T-cell (primary cell): ENCODE measurements around the gene TSPAN18. TPM values are rescaled to one million over a fixed set of nuclear protein-coding genes. Genes with fewer than 3 reads are reported as not detected.

Experiments
- ATAC-seq, 4 experiments: fragments of 200-7000 bp in 3 of 4; fragments of 150-1000 bp in 1 of 4; cut with Tn5 transposase; replicated peaks in 1 of 4; 1 replicate in 3 of 4; 2 replicates in 1 of 4; pipeline ENCODE4 v1.10.0; 2021; ENCODE audit warnings: moderate library complexity in 3 of 4, mild to moderate bottlenecking in 2 of 4, moderate number of reproducible peaks in 1 of 4
- CTCF ChIA-PET, 2 donors: fragments of 300-600 bp; sonication (Branson Sonifier 250); formaldehyde crosslinking; loops; one replicate each; lab custom pipeline; 2022; ENCODE audit warnings: antibody characterized with exemption in 2 of 2; lab: Charles Lee
- POLR2A ChIA-PET, 2 donors: fragments of 300-600 bp; sonication (Branson Sonifier 250); formaldehyde crosslinking; loops; one replicate each; lab custom pipeline; 2022; ENCODE audit warnings: antibody characterized with exemption in 2 of 2; lab: Charles Lee
- DNase-seq, 35 experiments: peaks; one replicate each; pipeline versions ENCODE4 v3.0.0 to v3.0.0-alpha.2; 2013 to 2023
- H3K27ac ChIP-seq: one replicate; pipeline ENCODE4 v1.5.1; 2013; ENCODE audit warnings: low read length
- H3K27me3 ChIP-seq, 2 experiments: replicated peaks in 1 of 2; 1 replicate in 1 of 2; 2 replicates in 1 of 2; pipeline versions ENCODE4 v1.6.1 to v1.7.0; 2013; ENCODE audit warnings: low read length in 1 of 2, mixed read lengths in 1 of 2; ENCODE audit not compliant: control insufficient read depth in 2 of 2, insufficient read depth in 2 of 2; ENCODE audit errors: extremely low read depth in 1 of 2
- H3K36me3 ChIP-seq, 2 donors: 1 replicate in 1 of 2; 2 replicates in 1 of 2; pipeline versions ENCODE4 v1.6.1 to v1.7.0; 2013; ENCODE audit warnings: low read length in 1 of 2; ENCODE audit not compliant: control insufficient read depth in 2 of 2, insufficient read depth in 1 of 2; ENCODE audit errors: extremely low read depth in 1 of 2
- H3K4me1 ChIP-seq, 2 experiments: 1 replicate in 1 of 2; 2 replicates in 1 of 2; pipeline versions ENCODE4 v1.6.1 to v1.7.0; 2013; ENCODE audit warnings: low read length in 2 of 2, mixed read lengths in 1 of 2; ENCODE audit not compliant: insufficient read depth in 2 of 2, control insufficient read depth in 1 of 2; ENCODE audit errors: extremely low read depth in 1 of 2
- H3K4me3 ChIP-seq, 2 donors: 1 replicate in 1 of 2; 2 replicates in 1 of 2; pipeline versions ENCODE4 v1.5.1 to v1.7.0; 2013; ENCODE audit warnings: mild to moderate bottlenecking in 2 of 2, low read length in 1 of 2, moderate library complexity in 1 of 2; ENCODE audit not compliant: control insufficient read depth in 1 of 2; ENCODE audit errors: extremely low read depth in 1 of 2
- H3K9me3 ChIP-seq: 2 replicates; pipeline ENCODE4 v1.7.0; 2013
- H3K27ac Mint-ChIP-seq, 2 donors: one replicate each; pipeline ENCODE4 v1.8.0; 2020 to 2021; ENCODE audit warnings: mild to moderate bottlenecking in 2 of 2, mixed read lengths in 2 of 2
- H3K27me3 Mint-ChIP-seq, 2 donors: one replicate each; pipeline ENCODE4 v1.8.0; 2021 to 2022; ENCODE audit warnings: mixed read lengths in 2 of 2
- H3K36me3 Mint-ChIP-seq: one replicate; pipeline ENCODE4 v1.8.0; 2021; ENCODE audit warnings: mixed read lengths
- H3K4me1 Mint-ChIP-seq, 3 donors: one replicate each; pipeline ENCODE4 v1.8.0; 2020 to 2022; ENCODE audit warnings: mixed read lengths in 3 of 3, mild to moderate bottlenecking in 1 of 3
- H3K4me3 Mint-ChIP-seq, 3 donors: one replicate each; pipeline ENCODE4 v1.8.0; 2020 to 2022; ENCODE audit warnings: mild to moderate bottlenecking in 3 of 3, mixed read lengths in 3 of 3, moderate library complexity in 3 of 3
- H3K9me3 Mint-ChIP-seq, 3 donors: one replicate each; pipeline ENCODE4 v1.8.0; 2020 to 2022; ENCODE audit warnings: mixed read lengths in 3 of 3
- WGBS: methylation state at CpG from one replicate; pipeline ENCODE4 v1.1.5; 2013; ENCODE audit warnings: missing lambda C conversion rate; ENCODE audit not compliant: insufficient coverage; 5-methylcytosine and 5-hydroxymethylcytosine counted together
- total RNA-seq, 35 experiments: library from RNA in 6 of 35; stranded (reverse) in 6 of 35; fragments of 120-200 nt in 1 of 35; gene quantifications; one replicate each; pipeline versions ENCODE4 v1.2.1 to v1.2.4 and lab custom pipeline; 2013 to 2026

Gene TSPAN18
- total RNA-seq, 5 donors from 2014 or later (not counting 1 experiment from before 2014, with no cell fraction given): 18.4 to 59.1 (median 25.7) TPM

DNA sequence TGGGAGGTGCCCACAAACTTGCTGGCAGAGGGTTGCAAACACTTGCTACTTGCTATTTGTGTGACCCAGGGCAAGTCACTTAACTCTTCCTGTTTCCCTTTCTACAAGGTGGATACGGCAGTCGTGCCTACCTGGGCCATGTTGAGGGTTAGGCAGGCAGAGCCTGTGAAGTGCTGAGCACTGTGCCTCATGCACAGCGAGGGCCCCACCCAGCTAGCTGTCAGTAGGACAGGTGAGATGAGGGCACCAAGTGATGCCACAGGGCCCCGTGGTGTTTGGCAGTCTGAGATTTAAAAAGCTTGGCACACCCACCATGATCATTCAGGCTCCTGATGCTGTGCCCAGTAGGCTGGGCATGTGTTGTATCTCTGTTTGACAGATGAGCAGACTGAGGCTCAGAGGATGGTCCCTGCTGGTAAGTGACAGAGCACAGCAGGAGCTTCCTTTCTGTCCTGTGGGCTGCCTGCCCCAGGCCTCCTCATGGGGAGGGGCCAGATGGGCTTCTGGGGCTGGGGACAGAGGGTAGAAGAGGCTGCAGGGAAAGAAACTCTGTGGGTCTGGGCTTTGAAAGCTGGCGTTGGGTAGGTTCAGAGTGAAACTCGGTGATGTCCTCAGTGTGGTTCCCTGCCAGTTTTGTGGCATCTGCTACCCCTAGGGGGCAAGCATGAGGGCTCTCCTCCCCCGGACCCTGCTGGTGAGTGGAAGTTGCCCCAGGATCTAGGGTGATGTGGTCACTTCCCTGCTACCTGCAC, 59.3 kb downstream of the TSPAN18 start:
- ATAC-seq: no peak
- WGBS: 56% methylated on average over 5 of the region's 7 CpGs

DNA sequence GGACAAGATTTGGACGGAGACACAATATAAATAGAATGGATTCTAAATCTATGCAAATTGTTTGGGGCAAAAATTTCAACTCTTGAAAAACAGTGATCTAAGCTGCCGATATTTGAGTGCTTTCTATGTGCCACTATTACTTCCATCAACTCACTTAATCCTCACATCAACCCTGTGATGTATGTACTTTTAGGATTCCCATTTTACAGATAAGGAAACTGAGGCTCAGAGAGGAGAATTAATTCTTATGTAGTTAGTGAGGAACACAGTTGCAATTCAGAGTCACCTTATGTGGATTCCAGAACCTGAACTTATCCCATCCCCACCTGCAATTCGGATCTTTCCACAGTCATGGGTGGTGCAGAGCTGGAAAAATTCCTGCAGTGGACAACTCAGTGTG, 60.3 kb downstream of the TSPAN18 start:
- H3K27ac ChIP-seq: no peak overlapping the region
- no peaks in the 10 kb centered on the region for H3K27me3 Mint-ChIP-seq

More for the DNA sequence above, 59.3 kb downstream of the TSPAN18 start:
- Mint-ChIP-seq H3K9me3 (no peaks in the 10 kb centered on the region), H3K27me3 (no peaks in the 10 kb centered on the region), H3K27ac (no peak overlapping the region), H3K36me3 (peaks cover 2% of the 10 kb centered on the region), H3K4me1 (peaks cover 22 to 26% (median 24%) of the 10 kb centered on the region in 3 donors), H3K4me3 (no peak overlapping the region)
- H3K27ac ChIP-seq: no peak overlapping the region
- no peaks in the 10 kb centered on the region for H3K9me3 ChIP-seq
- H3K27me3 ChIP-seq: peaks cover 0 to 3% of the 10 kb centered on the region in 2 experiments
- POLR2A ChIA-PET: no interaction called here
- no peaks in the 10 kb centered on the region for H3K36me3 ChIP-seq
- H3K4me1 ChIP-seq: peaks cover 0 to 3% of the 10 kb centered on the region in 2 experiments
- CTCF ChIA-PET: interaction anchor here in 1 of 2 donors (0.7 kb wide), 1 partner anchor 9 kb away, joined by 5 read pairs; no protein-coding TSS in a partner anchor
- peak in 1 of 35 experiments; percentile 4 for DNase-seq
- no peak overlapping the region for H3K4me3 ChIP-seq

DNA sequence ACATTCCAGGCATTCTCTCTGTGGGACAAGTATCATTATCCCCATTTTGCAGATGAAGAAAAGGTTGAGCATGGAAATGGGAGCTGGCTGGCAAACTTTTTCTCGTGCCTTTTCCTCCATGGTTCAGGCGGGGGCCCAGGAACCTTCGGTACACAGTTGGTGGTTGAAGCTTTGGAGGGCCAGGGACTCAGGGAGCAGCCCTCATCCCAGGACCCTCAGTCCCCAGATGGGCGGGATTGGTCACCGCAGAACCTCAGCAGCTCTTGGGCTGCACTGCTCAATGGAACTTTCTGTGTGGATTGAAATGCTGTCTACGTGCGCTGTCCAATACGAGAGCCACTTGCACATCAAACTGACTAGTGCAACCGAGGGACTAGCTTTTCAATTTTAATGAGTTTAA, 61.2 kb downstream of the TSPAN18 start:
- ATAC-seq: no peak
- no peak overlapping the region for H3K27ac ChIP-seq
- H3K36me3 ChIP-seq: no peaks in the 10 kb centered on the region
- H3K4me3 ChIP-seq: no peak overlapping the region
- Mint-ChIP-seq H3K27me3 (no peaks in the 10 kb centered on the region), H3K27ac (no peak overlapping the region), H3K36me3 (peaks cover 2% of the 10 kb centered on the region), H3K4me1 (peaks cover 20 to 26% (median 22%) of the 10 kb centered on the region in 3 donors), H3K4me3 (no peak overlapping the region), H3K9me3 (no peaks in the 10 kb centered on the region)
- DNase-seq: no peak
- ChIA-PET CTCF (interaction anchor here in 1 of 2 donors (0.5 to 0.7 kb wide), 2 partner anchors 58 to 450 kb away, joined by 3 to 8 read pairs; no protein-coding TSS in a partner anchor), POLR2A (no interaction called here)
- peaks cover 0 to 3% of the 10 kb centered on the region in 2 experiments for H3K4me1 ChIP-seq
- H3K27me3 ChIP-seq: no peaks in the 10 kb centered on the region
- WGBS: 85% methylated on average over 6 of the region's 9 CpGs
- H3K9me3 ChIP-seq: no peaks in the 10 kb centered on the region

More for the DNA sequence above, 60.3 kb downstream of the TSPAN18 start:
- CTCF ChIA-PET: interaction anchor here in 1 of 2 donors (0.7 kb wide), 1 partner anchor 10 kb away, joined by 5 read pairs; no protein-coding TSS in a partner anchor
- H3K4me3 ChIP-seq: no peak overlapping the region
- POLR2A ChIA-PET: interaction anchor here in 1 of 2 donors (0.7 kb wide), 1 partner anchor 210 kb away, joined by 3 read pairs; no protein-coding TSS in a partner anchor
- peaks cover 20 to 25% (median 22%) of the 10 kb centered on the region in 3 donors for H3K4me1 Mint-ChIP-seq
- no peaks in the 10 kb centered on the region for H3K9me3 ChIP-seq
- H3K4me1 ChIP-seq: peaks cover 0 to 3% of the 10 kb centered on the region in 2 experiments
- no peaks in the 10 kb centered on the region for H3K9me3 Mint-ChIP-seq
- H3K36me3 Mint-ChIP-seq: peaks cover 2% of the 10 kb centered on the region
- no peak overlapping the region for H3K27ac Mint-ChIP-seq
- no peaks in the 10 kb centered on the region for H3K27me3 ChIP-seq
- WGBS: no CpG with 5 or more reads among the region's 3 CpGs
- no peak overlapping the region for H3K4me3 Mint-ChIP-seq
- ATAC-seq: no peak
- no peak for DNase-seq
- no peaks in the 10 kb centered on the region for H3K36me3 ChIP-seq

DNA sequence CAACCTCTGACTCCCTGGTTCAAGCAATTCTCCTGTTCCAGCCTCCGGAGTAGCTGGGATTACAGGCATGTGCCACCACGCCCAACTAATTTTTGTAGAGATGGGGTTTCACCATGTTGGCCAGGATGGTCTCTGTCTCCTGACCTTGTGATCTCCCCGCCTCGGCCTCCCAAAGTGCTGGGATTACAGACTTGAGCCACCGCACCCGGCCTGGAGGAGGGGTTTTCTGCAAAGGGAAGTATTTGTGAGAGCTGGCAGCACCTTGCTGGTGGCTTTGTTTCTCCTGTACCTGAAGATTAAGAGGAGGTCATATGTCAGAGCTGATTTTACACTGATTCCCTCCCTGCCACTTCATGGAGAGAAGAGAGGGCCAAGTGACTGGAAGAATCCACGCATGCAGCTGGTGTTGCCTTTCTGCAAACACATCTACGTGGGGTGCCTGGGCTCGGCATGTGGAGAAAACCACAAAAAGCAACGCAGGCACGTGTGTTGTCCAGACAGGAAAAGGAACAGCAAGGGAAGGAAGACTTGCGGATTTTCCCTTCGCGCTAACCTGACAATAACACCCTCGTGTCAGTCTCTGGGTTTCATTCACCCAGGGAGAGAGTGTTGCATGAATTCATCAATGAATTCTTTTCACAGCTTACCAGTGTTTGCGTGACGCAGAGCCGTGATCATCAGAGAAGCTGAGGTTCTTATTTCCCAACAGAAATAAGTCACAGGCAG, 61.9 kb downstream of the TSPAN18 start:
- H3K4me1 Mint-ChIP-seq: peaks cover 20 to 25% (median 22%) of the 10 kb centered on the region in 3 donors
- Histone ChIP-seq H3K27me3 (no peaks in the 10 kb centered on the region), H3K4me1 (peaks cover 0 to 3% of the 10 kb centered on the region in 2 experiments), H3K9me3 (no peaks in the 10 kb centered on the region), H3K4me3 (no peak overlapping the region), H3K27ac (no peak overlapping the region), H3K36me3 (no peaks in the 10 kb centered on the region)
- no peaks in the 10 kb centered on the region for H3K9me3 Mint-ChIP-seq
- H3K4me3 Mint-ChIP-seq: no peak overlapping the region
- DNase-seq (no peak), ATAC-seq (no peak)
- ChIA-PET CTCF (interaction anchor here in 1 of 2 donors (0.8 kb wide), 1 partner anchor 82 kb away, joined by 3 read pairs; no protein-coding TSS in a partner anchor), POLR2A (no interaction called here)
- 53% methylated on average over 9 of the region's 18 CpGs for WGBS
- no peaks in the 10 kb centered on the region for H3K27me3 Mint-ChIP-seq
- H3K27ac Mint-ChIP-seq: no peak overlapping the region
- H3K36me3 Mint-ChIP-seq: peaks cover 2% of the 10 kb centered on the region

DNA sequence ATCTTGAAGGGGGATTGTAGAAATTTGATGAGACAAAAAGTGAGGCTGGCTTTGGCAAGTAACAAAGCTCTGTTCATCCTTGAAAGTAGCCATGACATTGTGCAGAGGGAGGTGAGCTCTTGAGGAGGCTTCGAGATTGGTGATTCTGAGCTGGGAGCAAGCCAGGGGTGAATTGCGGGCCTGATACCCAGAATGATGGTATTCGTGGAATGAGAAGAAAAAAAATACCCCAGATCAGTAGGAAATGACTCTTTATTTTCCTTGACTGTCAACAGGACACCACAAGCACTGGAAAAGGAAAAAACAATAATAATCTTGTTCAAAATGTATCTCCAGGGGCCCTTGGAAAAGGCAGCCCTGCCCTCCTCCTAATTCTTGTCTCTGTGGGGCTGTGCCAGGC, 62.7 kb downstream of the TSPAN18 start:
- Mint-ChIP-seq H3K9me3 (no peaks in the 10 kb centered on the region), H3K27ac (no peak overlapping the region), H3K4me3 (no peak overlapping the region), H3K4me1 (peaks cover 20 to 22% (median 21%) of the 10 kb centered on the region in 3 donors), H3K36me3 (peaks cover 2% of the 10 kb centered on the region), H3K27me3 (no peaks in the 10 kb centered on the region)
- ChIA-PET POLR2A (no interaction called here), CTCF (interaction anchor here in 1 of 2 donors (0.8 kb wide), 1 partner anchor 81 kb away, joined by 3 read pairs; no protein-coding TSS in a partner anchor)
- no peak for ATAC-seq
- no peaks in the 10 kb centered on the region for H3K9me3 ChIP-seq
- no peak overlapping the region for H3K4me3 ChIP-seq
- no peaks in the 10 kb centered on the region for H3K36me3 ChIP-seq
- no peak overlapping the region for H3K27ac ChIP-seq
- peaks cover 0 to 3% of the 10 kb centered on the region in 2 experiments for H3K4me1 ChIP-seq
- no peaks in the 10 kb centered on the region for H3K27me3 ChIP-seq
- DNase-seq: no peak
- WGBS: no CpG with 5 or more reads among the region's 3 CpGs

DNA sequence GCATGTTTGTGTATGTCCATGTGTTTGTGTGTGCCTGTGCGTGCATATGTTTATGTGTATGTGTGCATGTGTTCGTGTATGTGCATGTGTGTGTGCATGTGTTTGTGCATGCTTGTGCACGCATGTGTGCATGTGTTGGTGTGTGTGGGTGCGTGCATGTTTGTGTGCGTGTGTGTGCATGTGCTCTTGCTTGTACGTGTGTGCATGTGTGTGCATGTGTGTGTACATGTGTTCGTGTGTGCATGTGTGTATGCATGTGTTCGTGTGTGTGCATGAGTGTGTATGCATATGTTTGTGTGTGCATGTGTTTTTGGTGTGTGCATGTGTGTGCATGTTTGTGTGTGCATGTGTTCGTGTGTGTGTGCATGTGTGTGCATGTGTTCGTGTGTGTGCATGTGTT, 63.4 kb downstream of the TSPAN18 start:
- ChIA-PET CTCF (no interaction called here), POLR2A (no interaction called here)

More for the DNA sequence above, 63.4 kb downstream of the TSPAN18 start:
- no peaks in the 10 kb centered on the region for H3K9me3 Mint-ChIP-seq
- Histone ChIP-seq H3K4me3 (no peak overlapping the region), H3K36me3 (no peaks in the 10 kb centered on the region), H3K27ac (no peak overlapping the region), H3K27me3 (no peaks in the 10 kb centered on the region), H3K9me3 (no peaks in the 10 kb centered on the region), H3K4me1 (peaks cover 0 to 3% of the 10 kb centered on the region in 2 experiments)
- no peak overlapping the region for H3K27ac Mint-ChIP-seq
- WGBS: 97% methylated on average over 10 of the region's 10 CpGs
- peaks cover 15 to 20% (median 17%) of the 10 kb centered on the region in 3 donors for H3K4me1 Mint-ChIP-seq
- ATAC-seq (no peak), DNase-seq (no peak)
- H3K27me3 Mint-ChIP-seq: no peaks in the 10 kb centered on the region
- no peak overlapping the region for H3K4me3 Mint-ChIP-seq
- peaks cover 5% of the 10 kb centered on the region for H3K36me3 Mint-ChIP-seq
